Measurements from ENCODE around the gene RHBDF1. TPM values are rescaled to one million over a fixed set of nuclear protein-coding genes. Genes with fewer than 3 reads are reported as not detected.

The RHBDF1 gene
- total and polyA plus RNA-seq, 2 of the 13 experiments (the other 11 are each of a cell fraction or from before 2014, with no cell fraction given): 5.4 to 26.9 TPM

DNA sequence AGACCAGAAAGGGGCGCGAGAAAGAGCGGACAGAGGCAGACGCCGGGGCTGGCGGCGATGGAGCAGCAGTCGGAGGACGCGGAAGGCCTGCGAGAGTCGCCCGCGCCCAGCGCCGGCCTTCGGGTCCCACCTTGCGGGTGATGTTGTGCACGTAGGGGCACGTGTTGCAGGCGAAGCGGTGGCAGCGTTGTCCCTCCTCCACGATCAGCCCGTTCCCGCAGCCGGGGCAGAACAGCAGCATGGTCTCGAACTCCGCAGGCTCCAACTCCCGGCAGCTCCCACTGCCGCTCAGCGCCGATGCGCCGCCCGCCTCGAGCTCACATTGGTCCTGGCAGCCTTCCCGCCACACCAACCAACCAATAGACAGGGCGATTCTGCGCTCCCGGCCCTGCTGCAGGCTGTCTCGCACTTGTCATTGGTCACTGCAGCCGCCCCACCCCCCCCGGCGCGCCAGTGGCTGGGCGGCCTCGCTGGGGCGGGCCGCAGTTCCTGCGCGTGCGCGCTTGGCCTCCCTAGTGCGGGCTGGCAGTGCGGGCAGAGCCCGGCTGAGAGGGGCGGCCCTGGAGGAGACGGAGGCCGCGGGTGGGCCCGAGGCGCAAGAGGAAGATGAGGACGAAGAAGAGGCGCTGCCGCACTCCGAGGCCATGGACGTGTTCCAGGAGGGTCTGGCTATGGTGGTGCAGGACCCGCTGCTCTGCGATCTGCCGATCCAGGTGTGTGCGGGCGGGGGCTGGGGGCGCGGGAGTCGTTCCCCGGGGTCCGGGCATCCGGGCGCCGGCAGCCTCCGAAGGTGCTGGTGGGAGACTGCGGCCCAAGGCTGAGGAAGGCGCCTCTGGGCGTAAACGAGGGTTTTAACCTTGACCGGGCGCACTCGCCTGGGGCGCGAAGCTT, 18.8 kb downstream of the RHBDF1 start, which contains the start of the genes POLR3K and SNRNP25 (continued):
- TF ChIP-seq NRL (CRISPR knock-in tag; IDR thresholded peaks at IDR 0.05; ENCODE audit: borderline replicate concordance) (no peak; the same call in none of the 2 replicates), ZNF788 (CRISPR knock-in tag; IDR thresholded peaks at IDR 0.05; ENCODE audit: borderline replicate concordance) (peak; percentile 72; the same call in 1 of the 2 replicates), ZNF484 (CRISPR knock-in tag; IDR thresholded peaks at IDR 0.05; ENCODE audit: borderline replicate concordance, low read depth) (no peak), TBX2 (CRISPR knock-in tag; IDR thresholded peaks at IDR 0.05; ENCODE audit: borderline replicate concordance) (peak; percentile 89), ZNF543 (CRISPR knock-in tag; IDR thresholded peaks at IDR 0.05) (0 out of 2 replicates have a peak, but pooled peaks have one; percentile 79), REXO4 (CRISPR knock-in tag; IDR thresholded peaks at IDR 0.05; ENCODE audit: borderline replicate concordance) (0 out of 2 replicates have a peak, but pooled peaks have one; percentile 62), ZNF570 (CRISPR knock-in tag; IDR thresholded peaks at IDR 0.05; ENCODE audit: borderline replicate concordance) (peak; percentile 90; the same call in 1 of the 2 replicates), IRX3 (CRISPR knock-in tag; IDR thresholded peaks at IDR 0.05; ENCODE audit: borderline replicate concordance, low read depth) (peak; percentile 25; the same call in 1 of the 2 replicates), MTA1 (CRISPR knock-in tag; IDR thresholded peaks at IDR 0.05; ENCODE audit: borderline replicate concordance) (peak; percentile 37; the same call in 1 of the 2 replicates)
- TF ChIP-seq, protein P1, sequence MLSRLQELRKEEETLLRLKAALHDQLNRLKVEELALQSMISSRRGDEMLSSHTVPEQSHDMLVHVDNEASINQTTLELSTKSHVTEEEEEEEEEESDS (CRISPR knock-in tag; IDR thresholded peaks at IDR 0.05; ENCODE audit: borderline replicate concordance): no peak; the same call in 1 of the 2 replicates
- TF ChIP-seq, protein P2, sequence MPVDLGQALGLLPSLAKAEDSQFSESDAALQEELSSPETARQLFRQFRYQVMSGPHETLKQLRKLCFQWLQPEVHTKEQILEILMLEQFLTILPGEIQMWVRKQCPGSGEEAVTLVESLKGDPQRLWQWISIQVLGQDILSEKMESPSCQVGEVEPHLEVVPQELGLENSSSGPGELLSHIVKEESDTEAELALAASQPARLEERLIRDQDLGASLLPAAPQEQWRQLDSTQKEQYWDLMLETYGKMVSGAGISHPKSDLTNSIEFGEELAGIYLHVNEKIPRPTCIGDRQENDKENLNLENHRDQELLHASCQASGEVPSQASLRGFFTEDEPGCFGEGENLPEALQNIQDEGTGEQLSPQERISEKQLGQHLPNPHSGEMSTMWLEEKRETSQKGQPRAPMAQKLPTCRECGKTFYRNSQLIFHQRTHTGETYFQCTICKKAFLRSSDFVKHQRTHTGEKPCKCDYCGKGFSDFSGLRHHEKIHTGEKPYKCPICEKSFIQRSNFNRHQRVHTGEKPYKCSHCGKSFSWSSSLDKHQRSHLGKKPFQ (CRISPR knock-in tag; IDR thresholded peaks at IDR 0.05; ENCODE audit: insufficient replicate concordance): peak; percentile 74
- TF ChIP-seq, protein P3, sequence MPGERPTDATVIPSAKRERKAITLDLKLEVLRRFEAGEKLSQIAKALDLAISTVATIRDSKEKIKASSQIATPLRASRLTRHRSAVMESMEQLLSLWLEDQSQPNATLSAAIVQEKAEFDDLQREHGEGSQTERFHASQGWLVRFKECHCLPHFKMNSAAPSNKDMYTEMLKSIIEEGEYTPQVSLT (CRISPR knock-in tag; IDR thresholded peaks at IDR 0.05; ENCODE audit: borderline replicate concordance, low read depth): no peak
- TF ChIP-seq, protein P4, sequence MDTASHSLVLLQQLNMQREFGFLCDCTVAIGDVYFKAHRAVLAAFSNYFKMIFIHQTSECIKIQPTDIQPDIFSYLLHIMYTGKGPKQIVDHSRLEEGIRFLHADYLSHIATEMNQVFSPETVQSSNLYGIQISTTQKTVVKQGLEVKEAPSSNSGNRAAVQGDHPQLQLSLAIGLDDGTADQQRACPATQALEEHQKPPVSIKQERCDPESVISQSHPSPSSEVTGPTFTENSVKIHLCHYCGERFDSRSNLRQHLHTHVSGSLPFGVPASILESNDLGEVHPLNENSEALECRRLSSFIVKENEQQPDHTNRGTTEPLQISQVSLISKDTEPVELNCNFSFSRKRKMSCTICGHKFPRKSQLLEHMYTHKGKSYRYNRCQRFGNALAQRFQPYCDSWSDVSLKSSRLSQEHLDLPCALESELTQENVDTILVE (CRISPR knock-in tag; IDR thresholded peaks at IDR 0.05): no peak
- TF ChIP-seq, protein P5, sequence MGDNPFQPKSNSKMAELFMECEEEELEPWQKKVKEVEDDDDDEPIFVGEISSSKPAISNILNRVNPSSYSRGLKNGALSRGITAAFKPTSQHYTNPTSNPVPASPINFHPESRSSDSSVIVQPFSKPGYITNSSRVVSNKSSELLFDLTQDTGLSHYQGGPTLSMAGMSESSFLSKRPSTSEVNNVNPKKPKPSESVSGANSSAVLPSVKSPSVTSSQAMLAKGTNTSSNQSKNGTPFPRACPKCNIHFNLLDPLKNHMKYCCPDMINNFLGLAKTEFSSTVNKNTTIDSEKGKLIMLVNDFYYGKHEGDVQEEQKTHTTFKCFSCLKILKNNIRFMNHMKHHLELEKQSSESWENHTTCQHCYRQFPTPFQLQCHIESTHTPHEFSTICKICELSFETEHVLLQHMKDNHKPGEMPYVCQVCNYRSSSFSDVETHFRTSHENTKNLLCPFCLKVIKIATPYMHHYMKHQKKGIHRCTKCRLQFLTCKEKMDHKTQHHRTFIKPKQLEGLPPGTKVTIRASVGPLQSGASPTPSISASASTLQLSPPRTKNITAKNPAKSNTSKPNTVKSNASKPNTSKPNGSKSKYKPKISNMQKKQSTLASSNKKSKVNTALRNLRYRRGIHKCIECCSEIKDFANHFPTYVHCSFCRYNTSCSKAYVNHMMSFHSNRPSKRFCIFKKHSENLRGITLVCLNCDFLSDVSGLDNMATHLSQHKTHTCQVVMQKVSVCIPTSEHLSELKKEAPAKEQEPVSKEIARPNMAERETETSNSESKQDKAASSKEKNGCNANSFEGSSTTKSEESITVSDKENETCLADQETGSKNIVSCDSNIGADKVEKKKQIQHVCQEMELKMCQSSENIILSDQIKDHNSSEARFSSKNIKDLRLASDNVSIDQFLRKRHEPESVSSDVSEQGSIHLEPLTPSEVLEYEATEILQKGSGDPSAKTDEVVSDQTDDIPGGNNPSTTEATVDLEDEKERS (CRISPR knock-in tag; IDR thresholded peaks at IDR 0.05): no peak; the same call in 1 of the 2 replicates
- TF ChIP-seq, protein P6, sequence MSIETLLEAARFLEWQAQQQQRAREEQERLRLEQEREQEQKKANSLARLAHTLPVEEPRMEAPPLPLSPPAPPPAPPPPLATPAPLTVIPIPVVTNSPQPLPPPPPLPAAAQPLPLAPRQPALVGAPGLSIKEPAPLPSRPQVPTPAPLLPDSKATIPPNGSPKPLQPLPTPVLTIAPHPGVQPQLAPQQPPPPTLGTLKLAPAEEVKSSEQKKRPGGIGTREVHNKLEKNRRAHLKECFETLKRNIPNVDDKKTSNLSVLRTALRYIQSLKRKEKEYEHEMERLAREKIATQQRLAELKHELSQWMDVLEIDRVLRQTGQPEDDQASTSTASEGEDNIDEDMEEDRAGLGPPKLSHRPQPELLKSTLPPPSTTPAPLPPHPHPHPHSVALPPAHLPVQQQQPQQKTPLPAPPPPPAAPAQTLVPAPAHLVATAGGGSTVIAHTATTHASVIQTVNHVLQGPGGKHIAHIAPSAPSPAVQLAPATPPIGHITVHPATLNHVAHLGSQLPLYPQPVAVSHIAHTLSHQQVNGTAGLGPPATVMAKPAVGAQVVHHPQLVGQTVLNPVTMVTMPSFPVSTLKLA (IDR thresholded peaks at IDR 0.05): peak; percentile 6; the same call in 1 of the 2 replicates
- TF ChIP-seq, protein P7, sequence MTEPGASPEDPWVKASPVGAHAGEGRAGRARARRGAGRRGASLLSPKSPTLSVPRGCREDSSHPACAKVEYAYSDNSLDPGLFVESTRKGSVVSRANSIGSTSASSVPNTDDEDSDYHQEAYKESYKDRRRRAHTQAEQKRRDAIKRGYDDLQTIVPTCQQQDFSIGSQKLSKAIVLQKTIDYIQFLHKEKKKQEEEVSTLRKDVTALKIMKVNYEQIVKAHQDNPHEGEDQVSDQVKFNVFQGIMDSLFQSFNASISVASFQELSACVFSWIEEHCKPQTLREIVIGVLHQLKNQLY (CRISPR knock-in tag; IDR thresholded peaks at IDR 0.05): peak; percentile 49; the same call in 1 of the 2 replicates

Data from HepG2 (cell line).